SU-DHL-6 (cell line): Measurements from ENCODE around the gene FUS.

Source experiments
- H2AFZ ChIP-seq: fragments of 200-600 bp; sonication (generic); 2 replicates; pipeline ENCODE4 v1.6.1; 2014; ENCODE audit warnings: low read depth, mild to moderate bottlenecking, moderate library complexity, mixed read lengths, antibody characterized with exemption, low read length; ENCODE audit not compliant: severe bottlenecking
- H3F3A ChIP-seq: fragments of 200-600 bp; shearing (Covaris generic); 2 replicates; pipeline ENCODE4 v1.6.0; 2016; ENCODE audit warnings: antibody characterized with exemption, mild to moderate bottlenecking; ENCODE audit not compliant: insufficient read depth
- H3K27ac ChIP-seq: fragments of 200-600 bp; sonication (generic); 2 replicates; pipeline ENCODE4 v1.5.1; 2016; ENCODE audit warnings: low read depth, mild to moderate bottlenecking, low read length, moderate library complexity, mixed read lengths
- H3K27me3 ChIP-seq: fragments of 200-600 bp; sonication (generic), shearing (Covaris generic); 2 replicates; pipeline ENCODE4 v1.6.0; 2014; ENCODE audit warnings: mild to moderate bottlenecking, low read length
- H3K36me3 ChIP-seq: fragments of 200-600 bp; sonication (generic); 2 replicates; pipeline ENCODE4 v1.6.1; 2014; ENCODE audit warnings: mild to moderate bottlenecking, low read length, mixed read lengths
- H3K4me2 ChIP-seq: fragments of 300-600, 200-600 bp; shearing (Covaris generic), sonication (generic); 2 replicates; pipeline ENCODE4 v1.6.0; 2014; ENCODE audit warnings: low read length, low read depth, mild to moderate bottlenecking; ENCODE audit not compliant: poor library complexity, severe bottlenecking
- H3K4me3 ChIP-seq: fragments of 200-600 bp; sonication (generic); 2 replicates; pipeline ENCODE4 v1.5.1; 2014; ENCODE audit warnings: antibody characterized with exemption, low read length, mild to moderate bottlenecking, mixed read lengths; ENCODE audit not compliant: insufficient read depth, poor library complexity, severe bottlenecking
- H3K79me2 ChIP-seq: fragments of 200-600 bp; sonication (generic); 2 replicates; pipeline ENCODE4 v1.6.1; 2014; ENCODE audit warnings: mild to moderate bottlenecking, low read length, moderate library complexity; ENCODE audit not compliant: insufficient read depth
- H3K9ac ChIP-seq: fragments of 200-600 bp; sonication (generic); 2 replicates; pipeline ENCODE4 v1.7.0; 2014; ENCODE audit warnings: mild to moderate bottlenecking, low read length
- H3K9me2 ChIP-seq: fragments of 200-600 bp; sonication (generic); replicated peaks from 2 replicates; pipeline ENCODE4 v1.6.1; 2014; ENCODE audit warnings: low read length; ENCODE audit not compliant: insufficient read depth
- H3K9me3 ChIP-seq: fragments of 200-600 bp; sonication (generic); 2 replicates; pipeline ENCODE4 v1.6.1; 2014; ENCODE audit warnings: low read length, mixed read lengths; ENCODE audit not compliant: insufficient read depth
- H4K20me1 ChIP-seq: fragments of 200-600 bp; sonication (generic); 2 replicates; pipeline ENCODE4 v1.6.1; 2014; ENCODE audit warnings: low read depth, mild to moderate bottlenecking, antibody characterized with exemption, low read length, moderate library complexity, mixed read lengths
- CTCF ChIP-seq: fragments of 200-600 bp; sonication (generic); IDR thresholded peaks from one replicate; pipeline ENCODE4 v1.5.1; 2017; ENCODE audit warnings: antibody characterized with exemption, mild to moderate bottlenecking, low read length, moderate library complexity; ENCODE audit not compliant: insufficient read depth, poor library complexity, severe bottlenecking
- EZH2phosphoT487 ChIP-seq: fragments of 200-600 bp; sonication (generic), shearing (Covaris generic); conservative IDR thresholded peaks from 2 replicates; pipeline ENCODE4 v1.6.1; 2018; ENCODE audit warnings: mild to moderate bottlenecking, antibody characterized with exemption, low read length, moderate library complexity, mixed read lengths

Gene FUS

DNA sequence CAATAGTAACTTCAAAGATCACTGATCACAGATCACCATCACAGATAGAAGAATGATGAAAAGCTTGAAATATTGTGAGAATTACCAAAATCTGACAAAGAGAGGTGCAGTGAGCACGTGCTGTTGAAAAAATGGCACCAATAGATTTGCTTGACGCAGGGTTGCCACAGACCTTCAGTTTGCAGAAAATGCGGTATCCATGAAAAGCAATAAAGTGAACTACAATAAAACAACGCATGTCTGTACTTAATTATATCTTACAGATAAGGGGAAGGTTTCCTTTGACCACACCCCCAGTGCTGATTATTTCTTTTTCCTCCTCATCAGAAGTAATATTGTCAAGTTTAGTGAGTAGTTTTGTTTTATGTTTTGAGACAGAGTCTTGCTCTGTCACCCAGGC lies 58.1 kb downstream of the FUS start:
- H3K9me2 ChIP-seq: no peaks in the 10 kb centered on the region
- H4K20me1 ChIP-seq: no peaks in the 10 kb centered on the region
- no peak overlapping the region for H3K9ac ChIP-seq
- no peaks in the 10 kb centered on the region for H3K9me3 ChIP-seq
- H3K27me3 ChIP-seq: no peaks in the 10 kb centered on the region
- no peak overlapping the region for H3K4me2 ChIP-seq
- H3K36me3 ChIP-seq: no peaks in the 10 kb centered on the region
- H2AFZ ChIP-seq: no peak overlapping the region
- TF ChIP-seq EZH2phosphoT487 (no peak), CTCF (no peak)
- H3K4me3 ChIP-seq: no peak overlapping the region
- H3K79me2 ChIP-seq: no peaks in the 10 kb centered on the region
- no peaks in the 10 kb centered on the region for H3F3A ChIP-seq
- no peak overlapping the region for H3K27ac ChIP-seq
